Hypothalamus (tissue), 51 donors: ENCODE measurements around the gene WASF2.

Experiments used
- DNase-seq, 51 donors: peaks; one replicate each; lab custom pipeline; 2025; lab: John Stamatoyannopoulos, UW

Gene WASF2

DNA sequence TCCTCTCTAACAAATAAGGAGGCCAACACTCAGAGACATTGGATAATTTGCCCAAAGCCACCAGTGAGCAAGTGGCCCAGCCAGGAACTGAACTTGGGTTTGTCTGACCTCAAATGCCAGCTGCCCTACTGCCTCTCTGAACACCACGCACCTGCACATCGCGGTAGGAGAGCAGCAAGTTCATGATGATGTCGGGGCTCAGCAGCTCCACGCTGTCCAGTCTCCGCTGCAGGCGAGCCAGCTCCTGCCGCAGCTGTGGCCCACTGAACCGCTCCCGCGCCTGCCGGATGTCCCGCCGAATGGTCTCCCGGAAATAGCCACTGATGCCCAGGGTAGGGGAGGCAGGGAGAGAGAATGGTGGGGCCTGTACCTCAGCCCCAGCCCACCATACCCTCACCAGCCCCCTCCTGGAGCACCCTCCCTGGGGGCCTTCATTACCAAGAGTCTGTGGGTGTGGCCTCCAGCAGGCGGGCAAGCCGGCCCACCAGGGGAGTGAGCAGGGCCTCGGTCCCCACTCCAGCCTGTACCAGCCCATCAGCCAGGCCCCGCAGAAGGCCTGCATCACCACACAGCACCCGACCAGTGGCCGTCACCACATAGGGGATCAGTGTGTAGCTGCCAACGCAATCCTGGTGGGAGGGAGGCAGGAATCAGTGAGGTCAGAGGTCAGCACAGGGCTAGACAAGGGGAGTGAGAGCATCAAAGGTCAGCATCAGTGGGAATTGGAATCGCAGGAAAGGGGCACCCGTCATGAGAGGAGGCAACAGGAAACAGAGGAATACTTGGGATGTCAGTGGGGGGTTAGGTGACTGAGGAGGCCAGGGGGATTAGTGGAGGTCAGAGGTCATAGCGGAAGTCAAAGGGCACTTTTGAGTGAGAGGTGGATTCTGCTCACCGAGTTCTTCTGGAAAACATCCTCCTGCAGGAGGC lies 125.9 kb downstream of the WASF2 start:
- no peak for DNase-seq

DNA sequence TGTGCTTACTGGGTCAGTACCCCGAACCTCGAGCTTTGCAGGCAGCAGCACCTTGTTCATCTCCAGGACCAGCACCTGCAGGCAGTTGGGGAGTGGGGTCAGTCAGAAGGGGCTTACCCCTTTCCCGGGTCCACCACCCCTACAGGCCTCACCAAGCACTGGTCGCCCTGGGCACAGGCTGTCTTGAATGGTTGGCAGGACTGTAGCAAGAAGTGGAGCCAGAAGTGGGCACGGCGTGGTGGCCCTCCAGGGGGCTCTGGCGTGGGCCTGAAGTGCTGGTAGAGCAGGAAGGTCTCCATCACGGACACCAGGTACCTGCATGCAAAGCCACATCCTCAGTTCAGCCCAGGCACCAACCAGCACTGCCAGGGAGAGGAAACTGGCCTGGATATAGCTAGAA lies 128.4 kb downstream of the WASF2 start:
- DNase-seq: no peak

DNA sequence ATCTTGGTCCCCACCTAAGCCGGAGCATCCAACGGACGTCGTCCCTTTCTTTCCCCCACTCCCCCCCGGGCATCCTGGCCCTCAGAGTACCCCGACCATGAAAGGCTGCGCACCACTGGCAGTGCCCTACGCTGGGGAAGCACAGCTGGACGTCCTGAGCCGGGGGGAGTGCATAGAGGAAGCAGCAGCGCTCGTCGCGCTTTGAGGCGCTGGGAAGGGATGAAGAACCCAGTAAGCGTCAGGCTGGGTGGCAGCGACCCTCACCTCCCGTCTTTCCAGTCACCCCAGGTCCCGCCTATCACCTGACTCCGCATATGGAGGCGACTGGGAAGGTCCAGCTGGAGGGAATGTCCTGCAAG lies 128.9 kb downstream of the WASF2 start:
- no peak for DNase-seq

DNA sequence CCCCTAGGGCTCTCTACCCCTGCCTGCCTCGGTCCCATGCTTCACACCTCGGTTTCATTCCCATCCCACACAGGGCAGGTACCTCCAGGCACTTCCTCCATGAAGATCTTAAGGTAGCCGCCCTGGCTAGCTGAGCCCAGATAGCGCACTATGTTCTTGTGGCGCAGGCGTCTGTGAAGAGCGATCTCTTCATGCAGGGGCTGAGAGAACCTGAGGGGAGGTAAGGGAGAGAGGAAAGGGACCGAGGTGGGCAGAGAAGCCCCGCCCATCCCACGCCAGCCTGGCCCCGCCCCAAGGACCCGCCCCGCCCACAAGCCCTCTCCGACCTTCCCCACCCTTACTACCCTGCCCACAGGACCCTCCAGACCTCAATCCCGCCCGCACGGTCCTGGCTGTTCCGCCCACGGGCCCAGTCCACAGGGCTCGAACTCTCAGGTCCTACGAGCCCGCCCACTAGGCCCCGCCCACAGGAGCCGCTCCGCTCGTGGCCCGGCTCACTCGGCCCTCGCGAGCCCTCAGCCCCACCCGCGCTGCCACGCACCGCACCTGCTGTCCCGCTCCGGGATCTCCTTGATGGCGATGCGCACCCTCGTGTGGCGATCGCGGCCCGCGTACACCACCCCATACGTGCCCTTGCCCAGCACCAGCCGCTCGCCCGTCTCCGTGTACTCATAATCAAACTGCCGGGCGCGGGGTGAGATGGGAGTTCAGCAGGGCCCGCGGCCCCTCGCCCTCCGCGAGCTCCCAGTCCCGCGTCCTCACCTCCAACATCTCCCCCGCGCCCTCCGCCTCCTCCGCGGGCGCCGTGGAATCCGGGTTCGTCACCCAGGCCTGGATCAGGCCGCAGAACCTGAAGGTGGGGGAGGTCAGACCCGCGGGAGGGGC lies 129.6 kb downstream of the WASF2 start:
- peak in 3 of 51 donors; percentile 8 to 34 (median 24) for DNase-seq

DNA sequence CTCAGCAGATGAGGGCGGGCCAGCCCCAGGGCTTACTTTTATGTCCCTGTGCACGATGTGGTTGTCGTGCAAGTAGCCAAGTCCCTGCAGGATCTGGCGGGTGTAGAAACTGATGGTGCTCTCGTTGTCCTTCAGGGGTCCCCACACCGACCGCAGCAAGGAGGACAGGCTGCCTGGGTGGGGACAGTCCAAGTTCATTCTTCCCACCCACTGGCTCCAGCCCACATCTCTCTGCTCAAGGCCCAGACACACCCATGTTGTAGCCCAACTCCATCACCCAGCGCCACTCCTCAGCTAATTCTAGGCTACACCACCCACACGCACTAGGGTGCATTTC lies 130.2 kb downstream of the WASF2 start:
- no peak for DNase-seq

DNA sequence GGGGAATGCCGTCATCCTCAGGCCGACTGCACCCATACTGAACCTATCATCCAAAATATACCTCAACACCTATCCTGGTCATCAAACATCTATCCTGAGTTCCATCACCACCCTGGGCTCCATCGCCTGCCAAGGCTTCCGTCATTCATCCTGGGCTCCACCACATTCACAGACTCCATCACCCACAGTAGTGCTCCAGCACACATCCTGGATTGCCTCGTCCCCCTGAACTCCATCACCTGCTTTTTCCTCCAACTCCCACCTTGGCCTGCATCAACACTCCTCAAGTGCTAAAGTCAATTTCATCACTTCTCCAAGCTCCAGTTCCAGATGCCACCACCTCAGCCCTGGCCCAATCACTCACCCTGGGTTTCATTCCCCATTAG lies 131.0 kb downstream of the WASF2 start:
- DNase-seq: no peak

DNA sequence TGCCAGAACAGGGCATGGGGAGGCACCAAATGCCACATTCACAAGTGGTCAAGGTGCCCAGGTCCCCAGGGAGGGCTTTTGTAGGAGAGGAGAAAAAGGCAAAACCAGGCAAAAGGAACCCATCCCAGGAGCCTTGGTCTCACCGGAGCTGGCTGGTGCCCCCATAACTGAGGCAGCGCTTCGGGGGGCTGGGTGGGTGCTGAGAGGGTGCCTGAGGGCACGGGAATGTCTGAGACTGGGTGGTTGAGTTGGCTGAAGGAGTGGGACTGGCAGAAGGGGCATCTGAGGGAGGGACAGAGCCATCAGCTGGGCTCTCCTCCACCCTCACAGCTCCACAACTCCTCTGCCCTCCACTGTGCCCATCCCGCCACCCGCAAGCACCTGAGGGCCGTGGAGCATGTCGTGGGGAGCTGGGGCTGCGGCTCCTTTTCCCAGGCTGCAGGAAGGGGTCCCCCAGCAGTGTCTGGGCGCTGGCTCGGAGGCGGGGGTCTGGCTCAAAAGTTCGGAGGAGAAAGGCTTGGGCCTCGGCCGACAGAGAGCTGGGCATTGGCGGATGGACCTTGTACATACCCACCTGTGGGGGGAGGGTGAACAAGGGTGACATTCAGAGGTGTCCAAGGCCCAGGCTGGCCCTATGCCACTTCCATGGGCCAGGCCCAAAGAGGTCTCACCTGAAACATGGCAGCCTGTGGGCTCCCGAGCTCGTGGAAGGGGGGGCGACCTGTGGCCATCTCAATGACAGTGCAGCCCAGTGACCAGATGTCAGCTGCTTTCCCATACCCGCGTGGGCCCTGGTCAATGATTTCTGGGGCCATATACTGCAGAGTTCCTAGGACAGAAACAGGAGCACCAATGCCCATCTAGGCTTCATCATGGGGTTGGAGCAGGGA lies 131.7 kb downstream of the WASF2 start:
- DNase-seq: no peak

DNA sequence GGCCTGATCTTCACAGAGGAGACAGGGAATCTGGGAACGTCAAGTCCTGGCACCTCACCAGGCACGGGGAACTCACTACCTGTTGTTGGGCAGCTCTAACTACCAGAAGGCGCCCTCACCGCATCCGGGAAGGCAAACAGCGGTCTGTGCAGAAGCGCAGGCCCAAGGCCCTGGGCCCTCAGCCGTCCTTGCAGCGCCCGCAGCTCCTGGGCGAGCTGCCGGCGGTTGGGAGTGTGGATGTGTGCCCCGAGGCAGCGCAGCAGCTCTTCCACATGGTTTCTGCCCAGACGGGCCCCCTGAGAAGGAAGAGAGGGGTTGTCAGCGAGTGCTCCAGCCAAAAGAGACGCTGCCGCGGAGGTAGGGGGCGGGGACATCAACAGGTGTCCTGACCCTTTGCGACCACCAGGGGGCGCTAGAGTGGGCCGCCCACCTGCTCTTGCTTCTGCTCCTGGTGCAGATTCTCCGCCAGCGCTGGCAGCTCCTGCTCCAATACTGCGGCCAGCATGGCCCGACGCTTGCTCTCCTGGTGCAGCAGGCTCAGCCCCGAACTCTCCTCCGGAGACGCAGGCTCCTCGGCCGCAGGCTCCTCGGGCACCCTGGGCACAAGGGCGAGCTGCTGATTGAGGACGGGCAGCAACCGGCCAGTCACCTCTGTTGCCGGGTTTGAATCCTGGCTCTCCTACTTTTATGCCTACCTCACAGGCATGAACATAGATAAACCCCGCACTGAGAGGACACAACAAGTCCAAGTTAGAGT lies 132.5 kb downstream of the WASF2 start:
- peak in 41 of 51 donors; percentile 4 to 73 (median 36) for DNase-seq

DNA sequence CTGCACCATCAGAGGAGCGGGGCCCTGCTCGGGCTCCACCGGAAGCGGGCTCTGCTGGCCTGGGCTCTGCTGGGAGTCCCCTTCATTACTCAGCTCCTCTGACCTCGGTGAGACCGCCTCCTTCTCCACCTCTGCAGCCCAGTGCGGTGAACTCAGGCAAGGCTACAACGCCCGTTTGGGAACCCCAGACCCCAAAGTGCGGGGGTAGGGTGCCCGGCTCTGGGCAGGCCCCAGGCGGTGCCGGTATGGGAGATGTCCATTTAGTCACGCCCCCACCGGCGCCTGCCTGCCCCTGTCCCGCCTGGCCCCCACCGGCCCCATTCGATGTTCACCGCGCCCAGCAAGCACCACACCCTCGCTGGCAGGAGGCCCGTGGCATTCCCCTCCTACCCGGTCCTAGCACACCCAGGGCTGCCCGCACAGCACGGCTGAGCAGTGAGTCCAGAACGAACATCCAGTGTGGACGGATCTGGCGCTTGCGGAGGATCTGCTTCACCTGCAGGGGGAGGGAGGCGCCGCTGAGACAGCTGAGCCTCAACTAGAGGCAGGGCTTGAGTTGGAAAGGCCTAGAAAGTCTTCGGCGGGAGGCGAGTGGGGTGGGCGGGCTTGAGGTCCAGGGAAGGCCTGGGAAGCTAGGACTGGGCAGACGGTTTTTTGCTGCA lies 133.2 kb downstream of the WASF2 start:
- DNase-seq: no peak

DNA sequence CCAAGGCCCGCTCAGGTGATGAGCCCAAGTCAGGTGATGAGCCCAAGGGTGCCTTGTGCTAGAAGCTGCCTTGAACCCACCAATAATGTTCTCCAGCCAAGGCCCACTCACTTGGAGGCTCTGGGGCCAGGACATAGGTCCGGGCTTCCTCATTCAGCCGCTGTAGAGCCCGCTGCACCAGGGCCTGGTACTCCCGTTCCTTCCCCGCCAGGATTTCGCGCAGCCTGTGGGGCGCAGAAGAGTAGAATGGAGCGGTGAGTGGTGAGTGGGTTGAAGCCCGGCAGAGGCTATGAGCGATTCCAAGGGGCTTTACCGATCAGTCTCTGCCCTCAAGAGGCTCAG lies 133.7 kb downstream of the WASF2 start:
- no peak for DNase-seq

DNA sequence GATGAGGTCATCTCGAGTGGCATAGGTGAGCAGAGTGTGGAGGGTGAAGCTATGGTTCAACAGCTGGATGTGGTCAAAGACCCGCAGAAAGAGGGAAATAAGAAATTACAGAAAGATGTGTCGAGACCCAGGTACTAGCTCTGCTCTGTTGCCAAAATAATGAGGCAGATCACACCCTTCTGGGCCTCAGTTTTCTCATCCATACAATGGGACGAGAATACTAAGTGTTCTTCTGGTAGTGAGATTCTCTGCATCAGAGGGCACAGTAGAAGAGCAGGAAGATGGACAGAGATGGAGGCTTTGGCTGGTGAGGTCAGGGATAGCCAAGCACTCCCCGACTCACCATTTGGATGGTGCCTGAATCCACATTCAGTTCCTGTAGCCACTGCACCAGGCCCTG lies 134.3 kb downstream of the WASF2 start:
- no peak for DNase-seq
